Retina (tissue), 1 donor: Measurements from ENCODE around the gene WDPCP.
"Not testable (repeated sequence)": the region's sequence is repeated elsewhere in the genome, so short reads cannot be mapped to it uniquely, and the experiment has no call there.

Source experiments
- DNase-seq: peaks from one replicate; pipeline ENCODE4 v3.0.0-alpha.2; 2016

Gene WDPCP

GRCh38 chr2:63588385-63589147 lies at the start of gene WDPCP, which contains the start of gene MDH1:
Gene WDPCP (minus strand): TSS chr2:63588477. CDS start chr2:63588271, 206 bp downstream.
Gene MDH1 (plus strand): TSS chr2:63588963. CDS start chr2:63589044, 81 bp downstream.
- DNase-seq = peak; percentile 99

GRCh38 chr2:63632382-63632781 lies 44.1 kb upstream of the WDPCP start:
- no peak for DNase-seq

- DNase-seq = no peak
Measured at GRCh38 chr2:63631501-63631900, 43.2 kb upstream of the WDPCP start.

GRCh38 chr2:63628403-63628942 lies 40.2 kb upstream of the WDPCP start:
- no peak for DNase-seq

- no peak for DNase-seq
Measured at GRCh38 chr2:63627866-63628265, 39.6 kb upstream of the WDPCP start.

- DNase-seq = not testable (repeated sequence)
Measured at GRCh38 chr2:63623763-63624162, 35.5 kb upstream of the WDPCP start.

- DNase-seq = no peak
Measured at GRCh38 chr2:63622751-63623150, 34.5 kb upstream of the WDPCP start.

- DNase-seq = no peak
Measured at GRCh38 chr2:63619328-63619727, 31.1 kb upstream of the WDPCP start.

- DNase-seq = no peak
Measured at GRCh38 chr2:63617366-63617765, 29.1 kb upstream of the WDPCP start.

GRCh38 chr2:63614983-63615945 lies 27.0 kb upstream of the WDPCP start:
- DNase-seq = no peak

- no peak for DNase-seq
Measured at GRCh38 chr2:63614448-63614968, 26.2 kb upstream of the WDPCP start.

GRCh38 chr2:63613391-63613901 lies 25.2 kb upstream of the WDPCP start:
- DNase-seq = no peak

- no peak for DNase-seq
Measured at GRCh38 chr2:63610525-63610924, 22.2 kb upstream of the WDPCP start.

GRCh38 chr2:63608865-63609264 lies 20.6 kb upstream of the WDPCP start:
- DNase-seq = not testable (repeated sequence)

GRCh38 chr2:63604666-63605065 lies 16.4 kb upstream of the WDPCP start:
- no peak for DNase-seq

- DNase-seq = no peak
Measured at GRCh38 chr2:63600881-63601460, 12.7 kb upstream of the WDPCP start.

GRCh38 chr2:63598981-63599380 lies 10.7 kb upstream of the WDPCP start:
- no peak for DNase-seq

GRCh38 chr2:63596401-63596883 lies 8.2 kb upstream of the WDPCP start:
- no peak for DNase-seq

- no peak for DNase-seq
Measured at GRCh38 chr2:63594660-63595059, 6.4 kb upstream of the WDPCP start.

- no peak for DNase-seq
Measured at GRCh38 chr2:63591566-63592175, 3.4 kb upstream of the WDPCP start.

- DNase-seq = no peak
Measured at GRCh38 chr2:63590626-63591408, 2.5 kb upstream of the WDPCP start.
